Measurements from ENCODE around the gene SPATA45.

- TF ChIP-seq FOXK2 (IDR thresholded peaks at IDR 0.05) = no peak
- no peak for TF ChIP-seq NFRKB (IDR thresholded peaks at IDR 0.05)
- TF ChIP-seq TARDBP (IDR thresholded peaks at IDR 0.05) = no peak
- no peak for TF ChIP-seq LEF1 (IDR thresholded peaks at IDR 0.05; ENCODE audit: borderline replicate concordance)
- TF ChIP-seq CTBP1 (IDR thresholded peaks at IDR 0.05; ENCODE audit: borderline replicate concordance) = no peak
- no peak for TF ChIP-seq SUZ12 (IDR thresholded peaks at IDR 0.05)
- no peak for TF ChIP-seq BHLHE40 (IDR thresholded peaks at IDR 0.05; ENCODE audit: borderline replicate concordance)
- no peak for TF ChIP-seq PKNOX1 (IDR thresholded peaks at IDR 0.05)
- TF ChIP-seq FOXA1 (IDR thresholded peaks at IDR 0.05) = no peak
- TF ChIP-seq FOXM1 (IDR thresholded peaks at IDR 0.05; ENCODE audit: borderline replicate concordance) = no peak
- TF ChIP-seq SP1 (IDR thresholded peaks at IDR 0.05) = no peak
These were observed 13.5 kb upstream of the SPATA45 start for GRCh38 chr1:212860713-212861581.
